GM19240 (cell line): ENCODE measurements around the gene RGL3.
"Not testable (repeated sequence)": the region's sequence is repeated elsewhere in the genome, so short reads cannot be mapped to it uniquely, and the experiment has no call there.

Experiments used
- DNase-seq: peaks from one replicate; pipeline ENCODE4 v3.0.0; 2011; ENCODE audit warnings: low spot score; ENCODE audit not compliant: insufficient read length

The RGL3 gene

DNA sequence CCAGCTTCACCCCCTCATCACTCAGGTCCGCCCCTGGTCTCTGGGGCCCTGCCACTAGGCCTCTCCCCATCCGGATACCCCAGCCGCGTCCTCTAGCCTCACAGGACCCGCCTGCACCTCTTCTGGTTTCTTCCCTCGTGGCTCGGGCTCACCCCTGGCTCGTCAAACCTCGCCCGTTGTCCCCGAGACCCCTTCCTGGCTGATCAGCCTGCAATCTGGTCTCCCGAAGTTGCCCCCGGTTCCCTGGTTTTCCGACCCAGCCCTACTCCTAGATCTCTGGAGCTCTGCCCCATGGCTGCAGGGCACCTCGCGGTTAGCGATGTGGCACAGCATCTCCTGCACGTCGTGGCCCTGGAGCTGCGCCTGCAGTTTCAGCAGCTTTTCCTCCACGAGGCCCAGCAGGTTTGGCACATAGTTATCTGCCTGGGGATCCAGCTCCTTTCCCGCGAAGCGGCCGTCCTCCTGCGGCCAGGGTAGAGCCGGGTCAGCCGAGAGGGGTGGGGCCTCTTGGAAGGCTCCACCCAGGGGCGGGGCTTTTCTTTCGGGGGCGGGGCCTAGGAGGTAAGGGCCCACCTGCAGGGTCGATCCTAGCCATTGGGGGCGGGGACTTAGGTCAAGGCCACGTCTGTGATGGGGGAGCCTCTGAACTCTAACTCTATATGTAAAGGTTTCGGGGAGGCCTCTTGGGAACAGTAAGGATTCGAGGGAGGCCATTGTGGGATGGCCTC, 2.4 kb upstream of the RGL3 start:
- DNase-seq: peak; percentile 65

GRCh38 chr19:11420429-11421370, 1.6 kb upstream of the RGL3 start:
- no peak for DNase-seq

DNA sequence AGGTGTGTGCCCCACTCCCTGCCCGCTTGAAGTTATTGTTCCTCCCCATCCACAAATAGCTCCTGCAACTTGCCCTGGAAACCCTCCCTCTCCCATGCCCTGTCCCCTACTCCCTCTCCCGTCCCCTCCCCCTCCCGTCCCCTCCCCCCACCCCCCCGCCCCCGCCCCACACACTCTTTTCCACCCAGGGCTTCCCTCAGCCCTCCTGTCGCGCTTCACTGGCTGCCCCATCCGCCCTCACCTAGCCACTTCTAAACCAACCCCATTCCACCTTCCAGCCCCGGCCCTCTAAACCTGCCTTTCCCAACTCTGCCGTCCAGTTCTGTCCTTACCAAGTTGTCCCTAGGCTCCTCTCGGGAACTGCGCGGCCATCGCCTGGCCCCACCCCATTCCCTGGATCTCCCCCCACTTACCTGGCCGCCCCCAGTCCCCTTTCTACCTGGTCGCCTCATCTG, 993 bp downstream of the RGL3 start:
- DNase-seq: no peak

- no peak for DNase-seq
These were observed 2.6 kb downstream of the RGL3 start for GRCh38 chr19:11416346-11417052.

GRCh38 chr19:11414544-11414943, 4.6 kb downstream of the RGL3 start:
- DNase-seq: no peak

DNA sequence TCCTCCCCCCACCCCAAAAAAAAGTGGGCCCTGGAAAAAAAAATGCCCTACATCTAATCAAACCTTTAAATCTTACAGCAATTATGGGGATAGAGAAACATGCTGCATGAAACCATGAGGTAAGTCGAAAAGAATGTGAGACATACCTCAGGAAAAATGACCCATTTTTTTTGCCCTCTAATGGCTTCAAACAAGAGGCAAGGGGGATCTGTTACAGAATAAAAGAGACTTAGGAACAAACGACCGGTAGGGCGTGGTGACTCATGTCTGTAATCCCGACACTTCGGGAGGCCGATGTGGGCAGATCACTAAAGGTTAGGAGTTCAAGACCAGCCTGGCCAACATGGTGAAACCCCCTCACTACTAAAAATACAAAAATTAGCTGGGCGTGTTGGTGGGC, 8.4 kb downstream of the RGL3 start:
- no peak for DNase-seq

- no peak for DNase-seq
These were observed 10.5 kb downstream of the RGL3 start for GRCh38 chr19:11408591-11408990.

GRCh38 chr19:11406703-11407236, 12.3 kb downstream of the RGL3 start:
- DNase-seq: not testable (repeated sequence)

DNA sequence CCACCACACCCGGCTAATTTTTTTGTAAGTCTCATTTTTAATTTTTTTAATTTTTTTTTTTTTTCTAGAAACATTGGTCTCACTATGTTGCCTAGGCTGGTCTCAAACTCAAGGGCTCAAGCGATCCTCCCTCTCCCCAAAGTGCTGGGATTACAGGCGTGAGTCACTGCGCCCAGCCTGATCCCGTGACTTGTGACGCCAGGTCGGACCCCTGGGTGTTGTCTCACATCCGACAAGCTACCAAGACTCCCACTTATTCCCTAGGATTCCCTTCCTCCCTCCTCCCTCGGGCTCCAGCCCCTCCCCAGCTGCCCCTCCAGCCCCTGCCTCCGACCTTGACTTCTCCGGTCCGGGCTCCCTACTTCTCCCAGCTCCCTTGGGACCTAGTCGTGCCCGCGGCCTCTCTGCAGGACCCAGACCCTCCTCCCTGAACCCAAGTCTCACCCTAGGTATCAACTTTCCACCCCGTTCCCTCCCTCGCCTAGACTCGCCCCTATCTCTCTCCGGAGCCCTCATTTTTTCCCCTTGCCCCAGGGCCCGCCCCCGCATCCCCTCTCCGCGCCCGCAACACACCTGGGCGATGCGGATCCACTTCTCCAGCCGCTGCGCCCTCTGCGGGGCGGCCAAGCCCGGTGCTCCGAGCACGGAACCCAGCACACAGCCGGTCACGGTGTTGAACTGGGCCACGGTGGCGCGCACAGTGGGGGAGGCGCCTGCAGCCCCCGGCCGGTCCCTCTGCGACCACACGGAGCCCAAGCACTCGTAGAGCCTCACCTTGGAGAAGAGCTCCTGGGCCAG, 13.1 kb downstream of the RGL3 start:
- no peak for DNase-seq

- DNase-seq: no peak
These were observed 14.4 kb downstream of the RGL3 start for GRCh38 chr19:11404588-11405222.

DNA sequence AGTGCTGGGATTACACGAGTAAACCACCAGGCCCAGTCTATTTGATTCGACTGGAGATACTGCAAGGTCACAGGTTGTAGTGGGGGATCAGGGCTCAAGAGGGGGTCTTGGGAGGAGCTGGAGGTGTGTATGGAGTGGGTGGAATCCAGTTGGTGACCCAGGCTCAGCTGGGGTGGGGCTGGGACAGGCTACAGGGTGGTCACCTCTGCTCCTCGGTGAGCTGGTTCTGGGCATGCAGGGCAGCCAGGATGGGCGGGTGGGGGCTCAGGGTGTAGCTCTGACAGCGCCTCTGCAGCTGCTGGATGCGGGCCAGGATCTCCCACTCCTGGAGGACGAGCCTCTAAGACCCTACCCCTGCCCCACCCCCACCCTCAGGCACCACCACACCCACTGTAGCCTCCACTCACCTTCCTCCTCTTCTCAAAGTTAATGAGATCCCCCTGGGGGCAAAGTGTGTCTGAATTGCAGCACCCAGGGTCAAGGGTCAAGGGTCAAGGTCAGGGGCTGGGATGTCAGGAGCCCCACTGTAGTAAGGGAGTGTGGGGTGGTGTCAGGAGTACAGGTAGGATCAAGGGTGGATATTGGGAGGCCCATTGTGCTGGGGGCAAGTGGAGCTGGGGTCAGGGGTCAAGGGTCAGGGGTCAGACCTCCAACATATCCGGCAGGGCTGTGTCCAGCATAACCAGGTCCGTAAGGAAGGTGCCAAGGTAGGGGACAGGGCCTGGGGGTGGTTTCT, 17.1 kb downstream of the RGL3 start:
- no peak for DNase-seq

DNA sequence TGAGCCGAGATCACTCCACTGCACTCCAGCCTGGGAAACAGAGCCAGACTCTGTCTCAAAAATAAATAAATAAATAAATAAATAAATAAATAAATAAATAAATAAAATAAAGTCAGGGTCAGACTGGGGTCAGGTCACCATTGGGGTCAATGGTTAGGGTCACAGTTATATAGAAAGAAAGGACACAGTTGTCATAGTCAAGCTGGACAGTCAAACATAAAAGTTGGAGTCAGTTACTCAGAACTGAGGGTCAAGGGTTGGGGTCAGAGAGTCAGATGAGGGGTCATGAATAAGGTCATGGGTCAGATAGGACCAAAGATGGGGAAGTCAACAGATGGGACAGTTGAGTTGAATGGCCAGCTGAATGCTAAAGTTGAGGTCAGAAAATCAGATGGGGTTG, 18.3 kb downstream of the RGL3 start:
- no peak for DNase-seq

DNA sequence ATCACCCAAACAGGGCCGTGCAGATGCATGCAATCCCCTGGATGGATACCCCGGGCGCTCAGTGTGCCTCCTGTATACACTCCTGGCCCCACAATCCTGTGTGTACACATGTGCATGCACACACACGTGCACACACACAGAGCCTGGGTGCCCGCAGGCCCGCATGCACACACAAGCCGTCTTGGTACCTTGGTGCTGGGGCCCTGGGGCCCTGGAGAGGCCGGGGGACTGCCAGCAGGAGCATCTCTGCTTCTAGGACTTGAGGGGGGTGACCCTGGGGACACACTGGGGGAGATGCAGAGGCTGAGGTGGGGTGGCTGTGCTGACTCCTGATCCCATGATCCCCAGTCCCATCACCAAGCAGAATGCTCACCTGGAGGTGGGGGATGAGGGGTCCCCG, 19.4 kb downstream of the RGL3 start:
- no peak for DNase-seq

DNA sequence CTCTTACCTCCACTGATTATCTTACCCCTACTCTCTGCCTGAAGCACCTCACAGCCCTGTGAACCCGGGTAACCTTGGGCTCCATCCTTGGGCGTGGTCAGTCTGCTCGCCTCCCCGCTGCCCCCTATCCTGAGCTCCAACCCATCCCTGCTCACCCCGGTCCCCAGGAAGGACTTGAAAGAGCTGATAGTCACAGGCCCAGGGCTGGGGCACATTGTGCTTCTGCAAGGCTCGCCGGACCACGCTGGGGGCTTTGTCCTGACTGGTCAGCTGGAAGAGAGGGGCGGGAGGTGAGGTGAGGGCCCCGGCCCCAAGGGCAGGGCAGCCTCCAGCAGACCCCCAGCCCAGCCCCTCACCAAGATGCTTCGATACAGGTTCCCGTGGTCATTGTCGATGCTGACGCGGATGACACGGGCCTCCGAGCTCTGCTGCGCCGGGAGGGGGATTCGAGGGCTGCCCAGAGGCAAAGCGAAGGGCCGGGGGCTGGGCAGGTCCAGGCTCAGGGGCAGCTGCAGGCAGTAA, 22.0 kb downstream of the RGL3 start:
- DNase-seq: no peak

DNA sequence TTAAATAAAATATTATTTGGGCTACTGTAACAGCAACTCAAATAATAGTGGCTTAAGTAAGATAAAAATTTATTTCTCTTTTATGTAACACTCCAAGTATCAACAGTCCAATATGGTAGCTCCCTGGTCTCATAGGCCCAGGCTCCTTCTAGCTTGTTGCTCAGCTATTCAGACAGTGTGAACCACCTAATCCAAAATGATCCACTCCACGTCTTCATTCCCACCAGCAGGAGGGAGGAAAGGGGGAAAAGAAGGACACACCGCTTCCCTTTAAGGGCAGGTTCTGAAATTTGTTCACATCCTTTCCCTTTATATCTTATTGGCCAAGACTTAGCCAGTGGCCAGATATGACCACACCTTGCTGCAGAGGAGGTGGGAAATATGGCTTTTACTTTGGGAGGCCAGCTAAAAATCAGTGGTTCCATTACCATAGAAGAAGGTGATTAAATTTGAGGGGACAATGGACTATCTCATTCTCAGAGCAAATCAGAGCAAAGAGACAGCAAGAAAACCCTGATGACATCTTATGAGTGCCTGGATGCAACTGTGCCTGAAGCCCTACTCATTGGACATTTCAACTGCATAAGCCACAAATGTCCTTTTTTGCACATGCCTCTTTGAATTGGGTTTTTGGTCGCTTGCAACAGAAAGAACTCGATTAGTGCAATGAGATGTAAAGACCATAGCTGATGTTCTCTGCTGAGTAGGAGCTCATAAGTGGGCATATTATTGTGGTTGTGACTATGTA, 28.0 kb downstream of the RGL3 start:
- DNase-seq: no peak

DNA sequence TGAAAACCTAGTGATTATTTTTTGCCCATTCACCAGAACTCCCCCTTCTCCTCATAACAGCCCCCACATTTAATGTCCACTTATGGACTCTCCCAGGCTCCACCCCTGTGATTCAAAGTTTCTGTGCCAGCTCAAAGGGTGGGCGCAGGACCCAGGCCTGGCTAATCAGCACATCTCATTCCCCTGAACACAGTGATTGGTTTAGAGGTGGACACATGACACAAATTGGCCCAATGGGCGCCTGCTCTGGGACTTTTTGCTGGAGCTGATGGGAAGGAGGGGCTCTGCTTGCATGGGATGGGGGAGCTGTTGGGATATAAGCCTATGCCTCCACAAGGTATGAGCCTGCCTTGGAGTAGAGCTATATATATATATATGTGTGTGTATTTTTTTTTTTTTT, 28.8 kb downstream of the RGL3 start:
- DNase-seq: no peak

DNA sequence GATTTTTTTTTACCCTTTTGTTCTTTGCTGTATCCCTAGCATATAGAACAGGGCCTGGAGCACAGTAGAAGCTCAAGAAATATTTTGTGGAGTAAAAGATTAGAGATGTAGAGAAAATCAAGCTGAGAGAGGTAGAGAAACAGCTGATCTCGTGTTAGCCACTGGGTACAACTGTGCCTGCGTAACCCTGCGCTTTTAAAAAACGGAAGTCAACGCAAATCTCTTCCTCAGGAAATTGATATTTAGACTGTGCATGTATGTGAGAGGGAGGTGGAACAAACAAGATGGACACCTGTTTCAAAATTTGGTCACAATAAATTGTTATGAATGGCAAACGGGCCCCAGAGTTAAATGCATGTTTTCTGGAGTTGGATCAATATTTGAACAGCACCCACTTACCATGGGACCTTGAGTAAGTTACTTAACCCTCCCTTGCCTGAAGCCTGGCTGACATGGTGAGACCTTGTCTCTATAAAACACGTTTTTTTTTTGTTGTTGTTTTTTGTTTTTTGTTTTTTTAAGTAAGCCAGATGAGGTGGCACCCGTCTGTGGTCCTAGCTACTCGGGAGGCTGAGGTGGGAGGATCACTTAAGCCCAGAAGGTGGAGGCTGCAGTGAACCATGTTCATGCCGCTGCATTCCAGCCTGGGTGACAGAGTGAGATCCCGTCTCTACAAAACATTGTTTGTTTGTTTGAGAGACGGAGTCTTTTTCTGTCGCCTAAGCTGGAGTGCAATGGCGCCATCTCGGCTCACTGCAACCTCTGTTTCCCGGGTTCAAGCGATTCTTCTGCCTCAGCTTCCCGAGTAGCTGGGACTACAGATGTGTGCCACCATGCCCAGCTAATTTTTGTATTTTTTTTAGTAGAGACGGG, 31.7 kb downstream of the RGL3 start:
- DNase-seq: no peak

DNA sequence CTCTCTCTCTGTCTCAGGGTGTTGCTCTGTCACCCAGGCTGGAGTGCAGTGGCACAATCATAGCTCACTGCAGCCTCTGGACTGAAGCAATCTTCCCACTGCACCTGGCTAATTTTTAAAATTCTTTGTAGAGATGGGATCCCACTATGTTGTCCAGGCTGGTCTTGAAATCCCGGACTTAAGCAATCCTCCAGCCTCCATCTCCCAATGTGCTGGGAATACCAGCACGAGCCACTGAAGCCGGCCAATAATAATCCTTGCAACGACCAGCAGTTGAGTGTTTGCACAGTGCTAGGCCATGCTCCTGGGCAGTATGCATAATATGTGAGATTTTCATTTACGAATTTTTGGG, 34.4 kb downstream of the RGL3 start:
- DNase-seq: no peak
